ENCODE measurements around the gene PARVA. TPM values are rescaled to one million over a fixed set of nuclear protein-coding genes. Genes with fewer than 3 reads are reported as not detected.
A peak's percentile ranks its signal among the peaks of the same experiment; 100 is the strongest.
"Not testable (repeated sequence)": the region's sequence is repeated elsewhere in the genome, so short reads cannot be mapped to it uniquely, and the experiment has no call there.

Gene PARVA
- total RNA-seq, 2 donors from 2014 or later = 38.4 to 55.1 TPM

DNA sequence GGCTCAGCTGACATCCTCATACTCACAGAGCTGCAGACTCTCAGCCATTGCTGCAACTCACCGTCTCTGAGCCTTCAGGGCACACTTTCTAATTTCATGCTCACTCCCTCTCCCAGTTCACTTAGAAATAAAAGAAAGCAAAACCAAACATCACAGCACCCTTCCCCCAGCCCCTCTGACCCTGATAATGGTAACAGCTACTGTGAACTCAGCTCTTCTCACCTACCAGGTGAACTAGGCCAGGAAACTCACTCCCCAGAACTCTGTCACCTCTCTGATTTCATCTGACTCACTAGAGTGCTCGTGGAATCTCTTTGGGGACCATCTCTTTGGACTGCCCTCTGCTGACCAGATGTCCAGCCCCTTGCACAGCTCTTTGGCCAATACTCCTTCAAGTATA, 14.5 kb upstream of the PARVA start:
- WGBS = 45% methylated on average over 2 of the region's 2 CpGs
- Histone ChIP-seq H3K36me3 (no peaks in the 10 kb centered on the region), H3K27me3 (replicated peaks; ENCODE audit: insufficient read depth) (no peaks in the 10 kb centered on the region), H3K9me3 (no peaks in the 10 kb centered on the region), H3K4me1 (replicated peaks) (no peaks in the 10 kb centered on the region), H3K27ac (no peak overlapping the region), H3K4me3 (no peak overlapping the region)
- TF ChIP-seq POLR2AphosphoS5 (IDR thresholded peaks at IDR 0.05) (no peak), POLR2A (IDR thresholded peaks at IDR 0.05) (no peak)
- TF ChIP-seq, protein P1, sequence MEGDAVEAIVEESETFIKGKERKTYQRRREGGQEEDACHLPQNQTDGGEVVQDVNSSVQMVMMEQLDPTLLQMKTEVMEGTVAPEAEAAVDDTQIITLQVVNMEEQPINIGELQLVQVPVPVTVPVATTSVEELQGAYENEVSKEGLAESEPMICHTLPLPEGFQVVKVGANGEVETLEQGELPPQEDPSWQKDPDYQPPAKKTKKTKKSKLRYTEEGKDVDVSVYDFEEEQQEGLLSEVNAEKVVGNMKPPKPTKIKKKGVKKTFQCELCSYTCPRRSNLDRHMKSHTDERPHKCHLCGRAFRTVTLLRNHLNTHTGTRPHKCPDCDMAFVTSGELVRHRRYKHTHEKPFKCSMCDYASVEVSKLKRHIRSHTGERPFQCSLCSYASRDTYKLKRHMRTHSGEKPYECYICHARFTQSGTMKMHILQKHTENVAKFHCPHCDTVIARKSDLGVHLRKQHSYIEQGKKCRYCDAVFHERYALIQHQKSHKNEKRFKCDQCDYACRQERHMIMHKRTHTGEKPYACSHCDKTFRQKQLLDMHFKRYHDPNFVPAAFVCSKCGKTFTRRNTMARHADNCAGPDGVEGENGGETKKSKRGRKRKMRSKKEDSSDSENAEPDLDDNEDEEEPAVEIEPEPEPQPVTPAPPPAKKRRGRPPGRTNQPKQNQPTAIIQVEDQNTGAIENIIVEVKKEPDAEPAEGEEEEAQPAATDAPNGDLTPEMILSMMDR (IDR thresholded peaks at IDR 0.05) = no peak
- DNase-seq (ENCODE audit: low spot score) = no peak
- intact Hi-C loops (cut with DNase I) = no loop called here

DNA sequence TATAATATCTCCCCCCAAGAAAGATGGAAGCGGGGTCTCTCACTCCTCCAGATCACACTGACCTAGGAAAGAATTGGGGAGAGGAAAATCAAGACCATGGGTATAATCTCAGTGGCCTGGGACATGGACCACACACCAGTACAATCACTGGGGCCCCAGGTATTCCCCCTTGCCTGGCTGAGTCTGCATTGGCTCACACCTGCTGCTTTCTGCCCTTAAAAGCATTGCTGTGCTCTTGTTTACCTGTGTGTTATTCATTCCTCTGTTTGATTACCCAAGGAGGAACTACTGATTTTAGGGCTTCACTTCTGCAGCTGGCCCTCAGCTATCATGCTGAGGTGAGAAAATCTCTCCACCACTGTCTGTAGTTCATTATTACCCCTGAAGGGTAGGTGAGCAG, 14.0 kb upstream of the PARVA start:
- TF ChIP-seq POLR2AphosphoS5 (IDR thresholded peaks at IDR 0.05) (no peak), POLR2A (IDR thresholded peaks at IDR 0.05) (no peak)
- TF ChIP-seq, protein P1 (IDR thresholded peaks at IDR 0.05) = no peak
- Histone ChIP-seq H3K4me3 (no peak overlapping the region), H3K9me3 (no peaks in the 10 kb centered on the region), H3K27ac (no peak overlapping the region), H3K27me3 (replicated peaks; ENCODE audit: insufficient read depth) (no peaks in the 10 kb centered on the region), H3K36me3 (no peaks in the 10 kb centered on the region), H3K4me1 (replicated peaks) (no peaks in the 10 kb centered on the region)
- WGBS = 100% methylated on average over 1 of the region's 1 CpG
- DNase-seq (ENCODE audit: low spot score) = no peak
- intact Hi-C loops (cut with DNase I) = no loop called here

DNA sequence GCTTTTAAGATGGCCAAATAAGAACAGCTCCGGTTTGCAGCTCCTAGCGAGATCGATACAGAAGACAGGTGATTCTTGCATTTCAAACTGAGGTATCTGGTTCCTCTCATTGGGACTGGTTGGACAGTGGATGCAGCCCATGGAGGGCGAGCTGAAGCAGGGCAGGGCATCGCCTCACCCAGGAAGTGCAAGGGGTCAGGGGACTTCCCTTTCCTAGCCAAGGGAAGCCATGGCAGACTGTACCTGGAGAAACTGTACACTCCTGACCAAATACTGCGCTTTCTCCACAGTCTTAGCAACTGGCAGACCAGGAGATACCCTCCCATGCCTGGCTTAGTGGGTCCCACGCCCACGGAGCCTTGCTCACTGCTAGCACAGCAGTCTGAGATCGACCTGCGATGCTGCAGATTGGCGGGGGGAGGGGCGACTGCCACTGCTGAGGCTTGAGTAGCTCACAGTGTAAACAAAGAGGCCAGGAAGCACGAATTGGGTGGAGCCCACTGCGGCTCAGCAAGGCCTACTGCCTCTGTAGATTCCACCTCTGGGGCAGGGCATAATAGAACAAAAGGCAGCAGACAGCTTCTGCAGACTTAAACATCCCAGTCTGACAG, 11.3 kb upstream of the PARVA start:
- H3K36me3 ChIP-seq; intact Hi-C loops (cut with DNase I); H3K4me3 ChIP-seq; DNase-seq (ENCODE audit: low spot score); H3K27ac ChIP-seq; H3K27me3 ChIP-seq (replicated peaks; ENCODE audit: insufficient read depth); H3K9me3 ChIP-seq; H3K4me1 ChIP-seq (replicated peaks): not testable (repeated sequence)
- 63% methylated on average over 14 of the region's 14 CpGs for WGBS

DNA sequence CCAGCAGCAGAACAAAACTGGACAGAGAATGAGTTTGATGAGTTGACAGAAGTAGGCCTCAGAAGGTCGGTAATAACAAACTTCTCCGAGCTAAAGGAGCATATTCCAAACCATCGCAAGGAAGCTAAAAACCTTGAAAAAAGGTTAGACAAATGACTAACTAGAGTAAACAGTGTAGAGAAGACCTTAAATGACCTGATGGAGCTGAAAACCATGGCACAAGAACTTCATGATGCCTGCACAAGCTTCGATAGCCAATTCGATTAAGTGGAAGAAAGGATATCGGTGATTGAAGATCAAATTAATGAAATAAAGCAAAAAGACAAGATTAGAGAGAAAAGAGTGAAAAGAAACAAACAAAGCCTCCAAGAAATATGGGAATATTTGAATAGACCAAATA, 10.3 kb upstream of the PARVA start:
- H3K4me1 ChIP-seq (replicated peaks); H3K27ac ChIP-seq; H3K36me3 ChIP-seq; intact Hi-C loops (cut with DNase I); H3K4me3 ChIP-seq; H3K27me3 ChIP-seq (replicated peaks; ENCODE audit: insufficient read depth); H3K9me3 ChIP-seq; DNase-seq (ENCODE audit: low spot score): not testable (repeated sequence)
- WGBS = 95% methylated on average over 6 of the region's 6 CpGs

DNA sequence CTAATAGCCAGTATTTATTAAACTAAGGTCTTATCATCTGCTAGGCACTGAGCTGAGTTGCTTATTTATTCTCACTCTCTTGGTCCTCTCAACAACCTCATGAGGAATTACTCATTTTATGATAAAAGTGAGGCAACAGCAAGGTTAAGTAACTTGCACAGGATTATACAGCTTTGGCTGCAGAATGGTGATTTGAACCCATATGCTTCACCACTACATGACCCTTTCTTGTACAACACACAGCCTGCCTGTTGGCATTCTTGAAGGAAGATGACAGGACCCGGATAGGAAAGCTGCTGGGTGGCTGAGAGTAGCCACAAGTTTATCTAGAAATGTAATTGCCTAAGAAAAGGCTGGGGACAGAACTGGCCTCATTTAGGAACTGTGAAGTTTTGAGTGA, 5.3 kb upstream of the PARVA start:
- Histone ChIP-seq H3K27me3 (replicated peaks; ENCODE audit: insufficient read depth) (no peaks in the 10 kb centered on the region), H3K4me3 (no peak overlapping the region), H3K4me1 (replicated peaks) (no peaks in the 10 kb centered on the region), H3K9me3 (no peaks in the 10 kb centered on the region), H3K27ac (no peak overlapping the region), H3K36me3 (no peaks in the 10 kb centered on the region)
- TF ChIP-seq, protein P1 (IDR thresholded peaks at IDR 0.05) = no peak
- TF ChIP-seq POLR2A (IDR thresholded peaks at IDR 0.05) (no peak), POLR2AphosphoS5 (IDR thresholded peaks at IDR 0.05) (no peak)
- DNase-seq (ENCODE audit: low spot score) = no peak
- 93% methylated on average over 1 of the region's 1 CpG for WGBS
- intact Hi-C loops (cut with DNase I) = no loop called here

DNA sequence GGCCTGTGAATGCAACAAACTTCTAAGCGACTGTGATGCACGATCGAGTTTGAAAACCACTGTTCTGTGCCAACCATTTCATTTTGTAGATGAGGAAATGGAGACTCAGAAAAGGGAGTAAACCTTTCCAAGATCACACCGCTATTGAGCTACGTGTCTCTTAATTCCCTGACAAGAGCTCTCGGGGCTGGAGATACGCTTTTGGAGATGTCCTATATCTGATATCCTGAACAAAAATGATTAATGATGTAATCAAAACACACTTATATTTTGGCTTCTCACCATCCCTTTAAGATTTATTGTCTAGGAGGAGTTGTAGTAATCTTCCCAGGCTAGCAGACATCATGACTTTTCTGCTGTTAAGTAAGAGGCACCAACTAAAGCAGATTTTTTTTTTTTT, 1.7 kb upstream of the PARVA start:
- Histone ChIP-seq H3K4me3 (no peak overlapping the region), H3K9me3 (no peaks in the 10 kb centered on the region), H3K27me3 (replicated peaks; ENCODE audit: insufficient read depth) (no peaks in the 10 kb centered on the region), H3K4me1 (replicated peaks) (no peaks in the 10 kb centered on the region), H3K36me3 (no peaks in the 10 kb centered on the region), H3K27ac (peak overlapping the region in 1 of 2 donors; percentile 95)
- TF ChIP-seq, protein P1 (IDR thresholded peaks at IDR 0.05) = no peak
- TF ChIP-seq POLR2A (IDR thresholded peaks at IDR 0.05) (no peak), POLR2AphosphoS5 (IDR thresholded peaks at IDR 0.05) (no peak)
- 60% methylated on average over 7 of the region's 7 CpGs for WGBS
- intact Hi-C loops (cut with DNase I) = loop anchor here (5.0 kb wide), 1 partner anchor 37 kb away; no protein-coding TSS in a partner anchor
- DNase-seq (ENCODE audit: low spot score) = no peak
